ENCODE results near the gene ALOX15.

DNA sequence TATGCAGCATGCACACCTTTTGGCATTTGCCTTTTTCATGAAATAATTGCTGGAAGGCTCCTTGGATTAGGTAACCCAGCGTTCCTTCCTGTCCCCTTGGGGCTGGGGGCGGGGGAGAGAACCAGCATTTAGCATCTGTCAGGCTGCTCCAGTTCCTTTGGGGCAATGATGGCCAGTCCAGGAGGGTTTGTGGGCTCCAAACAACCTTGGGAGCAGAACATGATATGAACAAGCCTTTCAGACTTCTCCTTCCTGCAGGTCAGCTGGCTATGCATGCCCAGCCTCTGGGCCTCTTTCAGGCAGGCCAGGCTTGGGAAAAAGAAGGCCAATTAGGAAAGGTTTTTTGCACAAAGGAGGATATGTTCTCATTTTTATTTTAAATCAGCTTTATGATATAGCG, 58.3 kb downstream of the ALOX15 start:
- TF ChIP-seq, protein P1, sequence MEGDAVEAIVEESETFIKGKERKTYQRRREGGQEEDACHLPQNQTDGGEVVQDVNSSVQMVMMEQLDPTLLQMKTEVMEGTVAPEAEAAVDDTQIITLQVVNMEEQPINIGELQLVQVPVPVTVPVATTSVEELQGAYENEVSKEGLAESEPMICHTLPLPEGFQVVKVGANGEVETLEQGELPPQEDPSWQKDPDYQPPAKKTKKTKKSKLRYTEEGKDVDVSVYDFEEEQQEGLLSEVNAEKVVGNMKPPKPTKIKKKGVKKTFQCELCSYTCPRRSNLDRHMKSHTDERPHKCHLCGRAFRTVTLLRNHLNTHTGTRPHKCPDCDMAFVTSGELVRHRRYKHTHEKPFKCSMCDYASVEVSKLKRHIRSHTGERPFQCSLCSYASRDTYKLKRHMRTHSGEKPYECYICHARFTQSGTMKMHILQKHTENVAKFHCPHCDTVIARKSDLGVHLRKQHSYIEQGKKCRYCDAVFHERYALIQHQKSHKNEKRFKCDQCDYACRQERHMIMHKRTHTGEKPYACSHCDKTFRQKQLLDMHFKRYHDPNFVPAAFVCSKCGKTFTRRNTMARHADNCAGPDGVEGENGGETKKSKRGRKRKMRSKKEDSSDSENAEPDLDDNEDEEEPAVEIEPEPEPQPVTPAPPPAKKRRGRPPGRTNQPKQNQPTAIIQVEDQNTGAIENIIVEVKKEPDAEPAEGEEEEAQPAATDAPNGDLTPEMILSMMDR (IDR thresholded peaks at IDR 0.05) = no peak
- TF ChIP-seq POLR2A (IDR thresholded peaks at IDR 0.05) = no peak
- no peak for TF ChIP-seq EP300 (IDR thresholded peaks at IDR 0.05)
